Mesendoderm (in vitro differentiated cells): ENCODE measurements around the gene COL5A2.

Source experiments
- DNase-seq: peaks from one replicate; pipeline ENCODE4 v3.0.0; 2013
- H2AK5ac ChIP-seq: 2 replicates; pipeline ENCODE4 v1.6.1; 2013; ENCODE audit warnings: low read length, inconsistent platforms
- H2BK120ac ChIP-seq: 2 replicates; pipeline ENCODE4 v1.6.1; 2013; ENCODE audit warnings: low read depth, mild to moderate bottlenecking, low read length, moderate library complexity, mixed read lengths
- H2BK15ac ChIP-seq: replicated peaks from 2 replicates; pipeline ENCODE4 v1.6.1; 2013; ENCODE audit warnings: low read depth, mild to moderate bottlenecking, moderate library complexity
- H2BK5ac ChIP-seq: 2 replicates; pipeline ENCODE4 v1.6.1; 2013; ENCODE audit warnings: low read length, inconsistent platforms
- H3K18ac ChIP-seq: 2 replicates; pipeline ENCODE4 v1.6.1; 2013; ENCODE audit warnings: mild to moderate bottlenecking, low read length, mixed read lengths
- H3K23ac ChIP-seq: one replicate; pipeline ENCODE4 v1.6.1; 2013; ENCODE audit warnings: low read length
- H3K27ac ChIP-seq: 2 replicates; pipeline ENCODE4 v1.5.1; 2013; ENCODE audit warnings: low read depth, mild to moderate bottlenecking, inconsistent platforms, low read length, moderate library complexity
- H3K27me3 ChIP-seq: 2 replicates; pipeline ENCODE4 v1.6.1; 2013; ENCODE audit warnings: low read length, control low read depth, mild to moderate bottlenecking, inconsistent platforms; ENCODE audit not compliant: insufficient read depth, poor library complexity
- H3K36me3 ChIP-seq: 2 replicates; pipeline ENCODE4 v1.6.1; 2013; ENCODE audit warnings: low read length, inconsistent platforms; ENCODE audit not compliant: control insufficient read depth, insufficient read depth
- H3K4ac ChIP-seq: one replicate; pipeline ENCODE4 v1.6.1; 2013; ENCODE audit warnings: low read depth, mild to moderate bottlenecking, low read length, moderate library complexity
- H3K4me1 ChIP-seq: 2 replicates; pipeline ENCODE4 v1.6.1; 2013; ENCODE audit warnings: low read depth, low read length, inconsistent platforms; ENCODE audit not compliant: control insufficient read depth
- H3K4me2 ChIP-seq: 2 replicates; pipeline ENCODE4 v1.6.1; 2013; ENCODE audit warnings: low read length
- H3K4me3 ChIP-seq: 2 replicates; pipeline ENCODE4 v1.5.1; 2013; ENCODE audit warnings: mild to moderate bottlenecking, low read length
- H3K56ac ChIP-seq: one replicate; pipeline ENCODE4 v1.6.1; 2013; ENCODE audit warnings: low read length
- H3K79me1 ChIP-seq: 2 replicates; pipeline ENCODE4 v1.6.1; 2013; ENCODE audit warnings: low read length, inconsistent platforms
- H3K79me2 ChIP-seq: 2 replicates; pipeline ENCODE4 v1.6.1; 2013; ENCODE audit warnings: mild to moderate bottlenecking, low read length; ENCODE audit not compliant: control insufficient read depth, insufficient read depth
- H3K9ac ChIP-seq: 2 replicates; pipeline ENCODE4 v1.6.1; 2013; ENCODE audit warnings: low read length, inconsistent platforms
- H4K5ac ChIP-seq: one replicate; pipeline ENCODE4 v1.6.1; 2013; ENCODE audit warnings: low read length
- H4K8ac ChIP-seq: one replicate; pipeline ENCODE4 v1.6.1; 2013; ENCODE audit warnings: low read depth, mild to moderate bottlenecking, control low read depth, low read length, moderate library complexity
- WGBS: extraction: QIAGEN DNeasy Blood & Tissue Kit; methylation state at CpG from one replicate; pipeline ENCODE4 v1.1.7; 2013; ENCODE audit warnings: low lambda C conversion rate, missing lambda C conversion rate; ENCODE audit not compliant: insufficient coverage; ENCODE audit errors: extremely low coverage; 5-methylcytosine and 5-hydroxymethylcytosine counted together

COL5A2 gene

GRCh38 chr2:189086710-189087109 lies 92.9 kb downstream of the COL5A2 start:
- peak; percentile 10 for DNase-seq
- Histone ChIP-seq H3K9ac (no peak overlapping the region), H3K23ac (no peak overlapping the region), H3K4ac (no peak overlapping the region), H3K4me3 (no peak overlapping the region), H3K27me3 (no peaks in the 10 kb centered on the region), H3K56ac (no peak overlapping the region), H4K8ac (no peak overlapping the region), H2BK120ac (no peak overlapping the region), H3K36me3 (peaks cover 2% of the 10 kb centered on the region), H3K4me1 (no peaks in the 10 kb centered on the region), H2BK15ac (no peak overlapping the region), H2BK5ac (no peak overlapping the region), H3K79me1 (no peaks in the 10 kb centered on the region), H3K4me2 (no peak overlapping the region), H3K27ac (no peak overlapping the region), H3K18ac (no peak overlapping the region), H4K5ac (no peak overlapping the region), H3K79me2 (no peaks in the 10 kb centered on the region), H2AK5ac (no peak overlapping the region)
- WGBS, result no CpG with 5 or more reads among the region's 2 CpGs

- no peak for DNase-seq
- Histone ChIP-seq H4K5ac (no peak overlapping the region), H3K18ac (no peak overlapping the region), H2BK5ac (no peak overlapping the region), H2AK5ac (no peak overlapping the region), H3K79me2 (no peaks in the 10 kb centered on the region), H3K27me3 (no peaks in the 10 kb centered on the region), H3K23ac (no peak overlapping the region), H3K27ac (no peak overlapping the region), H3K79me1 (no peaks in the 10 kb centered on the region), H3K36me3 (peaks cover 2% of the 10 kb centered on the region), H3K4me1 (no peaks in the 10 kb centered on the region), H3K56ac (no peak overlapping the region), H2BK15ac (no peak overlapping the region), H2BK120ac (no peak overlapping the region), H4K8ac (no peak overlapping the region), H3K4ac (no peak overlapping the region), H3K4me2 (no peak overlapping the region), H3K9ac (no peak overlapping the region), H3K4me3 (no peak overlapping the region)
- WGBS, result no CpG with 5 or more reads among the region's 2 CpGs
Measured at GRCh38 chr2:189086250-189086649, 93.3 kb downstream of the COL5A2 start.

GRCh38 chr2:189083606-189084005 lies 96.0 kb downstream of the COL5A2 start:
- H2BK15ac ChIP-seq, result no peak overlapping the region
- no peak overlapping the region for H4K5ac ChIP-seq
- H3K79me1 ChIP-seq, result no peaks in the 10 kb centered on the region
- H2AK5ac ChIP-seq, result no peak overlapping the region
- no peak overlapping the region for H3K18ac ChIP-seq
- no peak overlapping the region for H4K8ac ChIP-seq
- no CpG with 5 or more reads among the region's 3 CpGs for WGBS
- no peak overlapping the region for H3K4me2 ChIP-seq
- DNase-seq, result no peak
- no peak overlapping the region for H2BK5ac ChIP-seq
- H3K23ac ChIP-seq, result no peak overlapping the region
- H3K27me3 ChIP-seq, result no peaks in the 10 kb centered on the region
- H3K36me3 ChIP-seq, result peaks cover 2% of the 10 kb centered on the region
- H3K56ac ChIP-seq, result no peak overlapping the region
- H3K27ac ChIP-seq, result no peak overlapping the region
- H3K9ac ChIP-seq, result no peak overlapping the region
- H3K4me3 ChIP-seq, result no peak overlapping the region
- no peaks in the 10 kb centered on the region for H3K79me2 ChIP-seq
- H3K4me1 ChIP-seq, result no peaks in the 10 kb centered on the region
- H2BK120ac ChIP-seq, result no peak overlapping the region
- H3K4ac ChIP-seq, result no peak overlapping the region

- H3K18ac ChIP-seq, result no peak overlapping the region
- no peaks in the 10 kb centered on the region for H3K79me2 ChIP-seq
- H3K27ac ChIP-seq, result no peak overlapping the region
- no peak overlapping the region for H3K9ac ChIP-seq
- no peak for DNase-seq
- H3K27me3 ChIP-seq, result no peaks in the 10 kb centered on the region
- H2BK5ac ChIP-seq, result no peak overlapping the region
- no peak overlapping the region for H2AK5ac ChIP-seq
- no peak overlapping the region for H2BK120ac ChIP-seq
- H4K8ac ChIP-seq, result no peak overlapping the region
- WGBS, result no CpG with 5 or more reads among the region's 2 CpGs
- H3K56ac ChIP-seq, result no peak overlapping the region
- no peak overlapping the region for H4K5ac ChIP-seq
- H3K4me3 ChIP-seq, result no peak overlapping the region
- H3K4me2 ChIP-seq, result no peak overlapping the region
- H3K23ac ChIP-seq, result no peak overlapping the region
- peaks cover 2% of the 10 kb centered on the region for H3K36me3 ChIP-seq
- H3K79me1 ChIP-seq, result no peaks in the 10 kb centered on the region
- H2BK15ac ChIP-seq, result no peak overlapping the region
- no peaks in the 10 kb centered on the region for H3K4me1 ChIP-seq
- H3K4ac ChIP-seq, result no peak overlapping the region
Measured at GRCh38 chr2:189083106-189083505, 96.5 kb downstream of the COL5A2 start.

- no peak overlapping the region for H2BK120ac ChIP-seq
- no peak overlapping the region for H2AK5ac ChIP-seq
- no peak overlapping the region for H3K56ac ChIP-seq
- H3K79me1 ChIP-seq, result no peaks in the 10 kb centered on the region
- no peaks in the 10 kb centered on the region for H3K4me1 ChIP-seq
- peaks cover 3% of the 10 kb centered on the region for H3K36me3 ChIP-seq
- H2BK15ac ChIP-seq, result no peak overlapping the region
- H3K79me2 ChIP-seq, result no peaks in the 10 kb centered on the region
- H4K5ac ChIP-seq, result no peak overlapping the region
- WGBS, result no CpG with 5 or more reads among the region's 3 CpGs
- H3K4ac ChIP-seq, result no peak overlapping the region
- H3K4me3 ChIP-seq, result no peak overlapping the region
- H3K27ac ChIP-seq, result no peak overlapping the region
- H3K23ac ChIP-seq, result no peak overlapping the region
- H3K18ac ChIP-seq, result no peak overlapping the region
- H4K8ac ChIP-seq, result no peak overlapping the region
- no peak overlapping the region for H2BK5ac ChIP-seq
- H3K9ac ChIP-seq, result no peak overlapping the region
- no peak overlapping the region for H3K4me2 ChIP-seq
- DNase-seq, result no peak
- H3K27me3 ChIP-seq, result no peaks in the 10 kb centered on the region
Measured at GRCh38 chr2:189082376-189082975, 97.1 kb downstream of the COL5A2 start.

GRCh38 chr2:189076572-189076971 lies 103.0 kb downstream of the COL5A2 start:
- no peak overlapping the region for H3K4me3 ChIP-seq
- no CpG with 5 or more reads among the region's 3 CpGs for WGBS
- H3K4me2 ChIP-seq, result no peak overlapping the region
- no peaks in the 10 kb centered on the region for H3K4me1 ChIP-seq
- no peak overlapping the region for H3K27ac ChIP-seq
- H2AK5ac ChIP-seq, result no peak overlapping the region
- H2BK5ac ChIP-seq, result no peak overlapping the region
- no peaks in the 10 kb centered on the region for H3K79me2 ChIP-seq
- H4K8ac ChIP-seq, result no peak overlapping the region
- H2BK120ac ChIP-seq, result no peak overlapping the region
- no peak overlapping the region for H3K18ac ChIP-seq
- H3K27me3 ChIP-seq, result no peaks in the 10 kb centered on the region
- no peak overlapping the region for H2BK15ac ChIP-seq
- H3K9ac ChIP-seq, result no peak overlapping the region
- H3K4ac ChIP-seq, result no peak overlapping the region
- H3K36me3 ChIP-seq, result peaks cover 5% of the 10 kb centered on the region
- H3K23ac ChIP-seq, result no peak overlapping the region
- H4K5ac ChIP-seq, result no peak overlapping the region
- no peaks in the 10 kb centered on the region for H3K79me1 ChIP-seq
- no peak overlapping the region for H3K56ac ChIP-seq
- no peak for DNase-seq
